HUES48 (cell line): ENCODE results near the gene MAP6.

Source experiments
- H3K27ac ChIP-seq: one replicate; pipeline ENCODE4 v1.7.0; 2013; ENCODE audit warnings: low read depth, low read length, inconsistent platforms
- H3K27me3 ChIP-seq: 2 replicates; pipeline ENCODE4 v1.6.1; 2013; ENCODE audit warnings: mild to moderate bottlenecking, low read length; ENCODE audit not compliant: control insufficient read depth, insufficient read depth
- H3K36me3 ChIP-seq: 2 replicates; pipeline ENCODE4 v1.6.1; 2013; ENCODE audit warnings: low read length; ENCODE audit not compliant: control insufficient read depth, insufficient read depth
- H3K4me1 ChIP-seq: 2 replicates; pipeline ENCODE4 v1.6.1; 2013; ENCODE audit warnings: mild to moderate bottlenecking, low read length; ENCODE audit not compliant: control insufficient read depth, insufficient read depth
- H3K4me3 ChIP-seq: 2 replicates; pipeline ENCODE4 v1.5.1; 2013; ENCODE audit warnings: mild to moderate bottlenecking, low read depth, low read length
- H3K9ac ChIP-seq: 2 replicates; pipeline ENCODE4 v1.6.1; 2013; ENCODE audit warnings: mild to moderate bottlenecking, low read depth, low read length, moderate library complexity
- H3K9me3 ChIP-seq: 2 replicates; pipeline ENCODE4 v1.6.1; 2013; ENCODE audit warnings: low read length; ENCODE audit not compliant: control insufficient read depth, insufficient read depth

Gene MAP6

DNA sequence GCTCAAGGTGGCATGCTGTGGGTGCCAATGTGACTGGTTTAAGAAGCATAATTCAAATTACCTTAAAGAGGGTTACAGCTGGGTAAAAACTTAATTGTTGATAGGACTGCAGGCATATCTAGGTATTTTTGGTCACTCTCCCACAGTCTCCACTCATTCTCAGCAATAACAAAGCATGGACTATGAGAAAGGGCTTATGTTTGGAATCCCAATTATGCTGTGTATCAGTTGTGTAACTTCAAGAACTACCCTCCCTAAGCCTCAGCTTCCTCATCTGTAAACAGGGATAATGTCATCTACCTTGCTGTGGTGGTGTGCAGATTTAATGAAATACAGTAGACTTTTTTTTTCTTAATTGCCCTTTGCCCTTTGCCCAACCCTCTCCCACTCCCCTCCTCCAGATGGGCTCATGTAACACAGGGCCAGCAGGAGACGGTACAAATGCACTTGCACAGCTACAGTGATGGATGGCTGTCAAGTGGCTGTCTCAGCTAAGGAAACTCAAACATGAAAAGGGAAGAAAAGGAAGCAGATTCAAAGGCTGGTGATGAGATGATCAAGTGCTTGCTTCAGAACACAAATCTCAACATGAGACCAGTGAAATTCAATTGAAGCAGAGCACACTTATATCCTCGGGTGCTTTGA lies 37.6 kb downstream of the MAP6 start:
- no peak overlapping the region for H3K27ac ChIP-seq
- H3K4me3 ChIP-seq = no peak overlapping the region
- H3K27me3 ChIP-seq = no peaks in the 10 kb centered on the region
- no peak overlapping the region for H3K9ac ChIP-seq
- H3K36me3 ChIP-seq = no peaks in the 10 kb centered on the region
- no peaks in the 10 kb centered on the region for H3K9me3 ChIP-seq
- peaks cover 22% of the 10 kb centered on the region for H3K4me1 ChIP-seq

DNA sequence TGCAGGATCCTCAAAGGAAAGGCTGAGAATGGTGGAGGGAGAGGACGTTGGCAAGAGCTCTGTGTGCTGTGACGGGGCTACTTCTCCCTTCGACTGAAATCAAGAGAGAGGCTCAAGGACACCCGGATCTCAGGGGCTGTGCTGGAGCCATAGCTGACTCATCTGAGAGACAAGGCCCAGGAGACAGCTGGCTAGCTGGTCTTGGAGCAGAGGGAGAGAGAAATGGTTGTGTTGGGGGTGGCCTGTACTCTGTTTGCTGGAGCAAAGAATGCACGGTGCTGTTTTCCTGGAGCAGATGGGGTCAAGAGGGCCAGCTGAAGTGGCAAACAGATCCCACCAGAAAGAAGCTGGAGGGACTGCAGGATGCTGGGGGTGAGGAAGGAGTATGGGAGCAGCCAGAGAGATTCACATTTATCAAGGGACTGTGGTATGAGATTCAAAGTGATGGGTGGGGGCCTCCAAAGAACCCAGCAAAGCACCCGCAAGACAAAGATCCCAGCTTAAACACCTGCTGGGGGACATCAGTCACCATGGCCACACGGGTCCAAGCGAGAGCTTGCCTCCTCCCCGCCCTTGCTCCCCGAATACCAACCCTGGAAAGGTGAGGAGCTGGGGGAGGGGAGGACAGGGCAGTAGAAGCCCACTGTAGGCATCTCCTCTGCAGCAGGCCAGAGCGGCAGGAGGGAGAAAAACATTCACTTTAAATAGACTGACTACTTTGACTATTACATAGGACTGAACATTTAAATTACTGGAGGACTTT lies 40.8 kb downstream of the MAP6 start:
- Histone ChIP-seq H3K9me3 (no peaks in the 10 kb centered on the region), H3K4me1 (peaks cover 24% of the 10 kb centered on the region), H3K27ac (no peak overlapping the region), H3K36me3 (no peaks in the 10 kb centered on the region), H3K27me3 (no peaks in the 10 kb centered on the region), H3K9ac (no peak overlapping the region), H3K4me3 (no peak overlapping the region)

DNA sequence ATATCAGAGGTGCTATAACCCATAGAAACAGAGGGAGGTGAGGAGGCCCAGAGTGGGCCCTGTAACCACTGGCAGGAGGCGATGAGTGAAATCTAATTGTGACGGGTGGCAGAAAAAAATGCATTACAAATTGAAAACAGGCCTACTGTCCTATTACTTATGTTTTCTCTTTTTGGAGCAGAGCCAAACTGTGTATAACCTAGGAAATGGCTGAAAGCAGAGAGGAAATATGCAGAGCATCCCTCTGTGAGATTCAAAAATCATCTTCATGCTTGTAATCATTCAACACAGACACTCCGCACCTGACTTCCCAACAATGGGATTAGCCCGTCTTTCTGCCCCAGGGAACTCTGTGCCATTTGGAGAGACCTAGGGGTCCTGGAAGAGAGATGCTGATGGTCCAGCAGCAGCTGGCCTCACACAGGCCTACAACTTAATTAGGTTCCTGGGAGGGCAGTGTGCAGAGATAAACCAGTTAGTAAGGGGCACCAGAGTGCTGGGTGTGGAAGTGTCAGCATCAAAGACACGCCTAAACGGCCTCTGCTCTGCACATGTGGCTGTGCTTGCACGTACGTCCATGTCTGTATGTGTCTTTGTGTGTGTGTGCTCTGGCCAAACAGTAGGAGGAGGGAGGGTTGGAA lies 41.8 kb downstream of the MAP6 start:
- Histone ChIP-seq H3K27me3 (no peaks in the 10 kb centered on the region), H3K27ac (no peak overlapping the region), H3K9ac (no peak overlapping the region), H3K9me3 (no peaks in the 10 kb centered on the region), H3K4me1 (peaks cover 24% of the 10 kb centered on the region), H3K36me3 (no peaks in the 10 kb centered on the region), H3K4me3 (no peak overlapping the region)

DNA sequence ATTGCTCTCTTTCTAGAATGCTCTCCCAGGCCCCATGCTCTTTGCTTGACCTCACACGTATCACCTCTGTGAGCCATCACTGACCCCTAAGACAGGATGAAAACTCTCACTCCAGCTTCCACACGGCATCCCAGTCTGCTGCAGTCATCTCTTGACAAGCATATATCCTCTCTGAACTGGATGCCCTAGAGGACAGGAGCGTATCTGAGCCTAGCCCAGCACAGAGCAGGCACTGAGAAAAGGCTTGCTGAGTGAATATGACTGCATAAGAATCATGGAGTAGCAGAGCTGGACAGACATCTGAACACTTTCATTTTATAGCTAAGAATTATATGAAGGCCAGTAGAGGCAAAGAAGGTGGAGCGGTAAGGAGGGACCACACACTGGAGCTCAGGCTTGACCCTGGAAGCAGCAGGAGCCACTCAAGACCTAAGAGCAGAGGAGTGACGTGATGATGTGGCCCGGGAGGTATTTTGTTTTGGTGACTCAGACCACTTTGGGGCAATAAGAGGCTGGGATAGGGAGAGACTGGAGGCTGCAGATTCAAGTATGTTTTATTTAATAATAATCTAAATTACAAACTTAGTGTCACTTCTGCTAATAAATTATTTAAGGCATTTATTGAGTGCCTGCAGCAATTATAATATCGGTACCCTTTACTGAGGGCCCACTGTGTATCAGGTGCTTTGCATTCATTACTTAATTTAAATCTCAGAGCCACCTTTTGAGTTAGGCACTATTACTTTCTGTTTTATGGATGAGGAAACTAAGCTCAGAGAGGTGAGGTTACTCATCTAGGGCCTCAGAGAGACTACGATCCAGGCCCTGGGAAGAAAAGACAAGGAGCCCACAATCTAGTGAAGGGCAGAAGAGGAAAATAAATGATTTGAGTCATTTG lies 42.6 kb downstream of the MAP6 start:
- no peaks in the 10 kb centered on the region for H3K27me3 ChIP-seq
- no peaks in the 10 kb centered on the region for H3K36me3 ChIP-seq
- H3K27ac ChIP-seq = no peak overlapping the region
- H3K4me3 ChIP-seq = no peak overlapping the region
- no peak overlapping the region for H3K9ac ChIP-seq
- H3K4me1 ChIP-seq = peaks cover 24% of the 10 kb centered on the region
- no peaks in the 10 kb centered on the region for H3K9me3 ChIP-seq

DNA sequence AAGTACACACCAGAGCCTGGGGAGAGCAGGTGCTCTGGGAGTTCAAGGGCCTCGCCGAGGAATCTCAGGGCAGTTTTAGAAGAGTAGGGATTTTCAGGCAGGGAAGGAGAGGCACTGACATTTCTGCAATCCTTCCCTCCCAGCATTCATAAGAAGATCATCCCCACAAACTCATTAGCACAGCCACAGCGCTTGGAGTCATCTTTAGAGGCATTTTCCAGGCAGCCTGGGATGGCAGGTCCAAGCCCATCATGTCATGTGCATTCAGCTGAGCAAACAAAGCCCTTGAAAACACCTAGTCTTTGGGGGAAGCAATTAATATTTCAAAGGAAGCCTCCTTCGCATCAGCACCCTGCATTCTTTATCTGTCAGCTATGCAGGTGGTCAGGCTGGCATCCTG lies 43.8 kb downstream of the MAP6 start:
- H3K36me3 ChIP-seq = no peaks in the 10 kb centered on the region

DNA sequence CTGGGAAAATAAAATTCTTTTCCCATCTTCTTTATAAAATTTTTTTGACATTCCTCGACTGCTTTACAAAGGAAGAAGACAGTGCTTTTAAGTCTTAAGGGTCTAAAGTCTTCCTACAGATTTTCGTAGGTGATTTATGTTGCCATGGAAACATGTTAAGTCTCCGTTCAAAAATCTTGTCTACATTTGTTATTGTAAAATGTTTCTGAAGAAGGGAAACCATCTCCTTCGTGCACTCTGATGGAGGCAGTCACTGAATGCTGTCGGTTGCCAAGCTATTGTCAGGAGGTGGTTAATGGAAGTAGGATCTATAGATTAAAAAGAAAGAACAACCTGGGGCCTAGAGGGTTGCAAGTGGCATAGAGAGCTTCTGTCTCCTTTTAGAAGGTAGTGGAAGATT lies 52.6 kb downstream of the MAP6 start:
- Histone ChIP-seq H3K4me3 (no peak overlapping the region), H3K9ac (no peak overlapping the region), H3K27ac (no peak overlapping the region), H3K27me3 (no peaks in the 10 kb centered on the region), H3K36me3 (no peaks in the 10 kb centered on the region), H3K9me3 (no peaks in the 10 kb centered on the region), H3K4me1 (0 out of 2 replicates have a peak, but pooled peaks cover 4% of the 10 kb centered on the region)

More for the DNA sequence above, 43.8 kb downstream of the MAP6 start:
- Histone ChIP-seq H3K9ac (no peak overlapping the region), H3K4me3 (no peak overlapping the region), H3K9me3 (no peaks in the 10 kb centered on the region), H3K4me1 (peaks cover 24% of the 10 kb centered on the region), H3K27ac (no peak overlapping the region), H3K27me3 (no peaks in the 10 kb centered on the region)

DNA sequence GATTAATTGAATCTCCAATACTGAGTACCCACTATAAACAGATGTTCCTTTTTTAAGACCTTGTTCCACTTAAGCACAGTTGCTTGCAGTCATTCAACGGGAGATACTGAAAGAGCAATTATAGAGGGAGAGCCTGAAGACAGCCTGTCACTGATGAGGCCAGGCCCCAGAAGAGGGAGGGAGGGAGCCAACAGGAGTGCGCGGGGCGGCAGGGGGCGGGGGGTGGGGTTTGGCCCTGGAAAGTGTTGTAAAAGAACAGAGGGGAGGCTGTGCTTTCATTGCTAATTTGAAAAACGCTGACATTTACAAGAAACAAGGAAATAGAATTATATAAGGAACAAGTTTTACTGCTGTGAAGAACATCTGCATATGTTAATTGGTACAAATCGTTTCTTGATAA lies 53.1 kb downstream of the MAP6 start:
- Histone ChIP-seq H3K27me3 (no peaks in the 10 kb centered on the region), H3K36me3 (no peaks in the 10 kb centered on the region), H3K4me3 (no peak overlapping the region), H3K9ac (no peak overlapping the region), H3K9me3 (no peaks in the 10 kb centered on the region), H3K27ac (no peak overlapping the region), H3K4me1 (0 out of 2 replicates have a peak, but pooled peaks cover 4% of the 10 kb centered on the region)

DNA sequence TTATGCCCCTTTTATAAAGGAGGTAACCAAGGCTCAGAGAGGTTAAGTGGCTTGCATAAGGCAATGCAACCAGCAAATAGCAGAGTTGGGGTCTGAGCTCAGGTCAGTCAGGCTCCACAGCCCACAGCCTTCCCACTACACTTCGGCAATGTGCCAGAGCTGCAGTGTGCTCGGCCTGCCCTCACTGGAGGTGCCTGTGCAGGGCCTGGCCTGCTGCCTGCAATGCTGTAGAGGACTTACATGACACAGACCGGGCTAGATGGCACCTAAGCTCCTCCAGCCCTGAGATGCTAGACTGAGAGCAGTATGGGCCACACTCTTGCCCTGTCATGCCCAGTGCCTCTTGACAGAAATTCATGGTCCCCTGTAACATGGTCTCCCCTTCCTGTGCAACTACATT lies 57.0 kb downstream of the MAP6 start:
- Histone ChIP-seq H3K27ac (no peak overlapping the region), H3K4me1 (0 out of 2 replicates have a peak, but pooled peaks cover 4% of the 10 kb centered on the region), H3K9me3 (no peaks in the 10 kb centered on the region), H3K4me3 (no peak overlapping the region), H3K27me3 (no peaks in the 10 kb centered on the region), H3K9ac (no peak overlapping the region), H3K36me3 (no peaks in the 10 kb centered on the region)

DNA sequence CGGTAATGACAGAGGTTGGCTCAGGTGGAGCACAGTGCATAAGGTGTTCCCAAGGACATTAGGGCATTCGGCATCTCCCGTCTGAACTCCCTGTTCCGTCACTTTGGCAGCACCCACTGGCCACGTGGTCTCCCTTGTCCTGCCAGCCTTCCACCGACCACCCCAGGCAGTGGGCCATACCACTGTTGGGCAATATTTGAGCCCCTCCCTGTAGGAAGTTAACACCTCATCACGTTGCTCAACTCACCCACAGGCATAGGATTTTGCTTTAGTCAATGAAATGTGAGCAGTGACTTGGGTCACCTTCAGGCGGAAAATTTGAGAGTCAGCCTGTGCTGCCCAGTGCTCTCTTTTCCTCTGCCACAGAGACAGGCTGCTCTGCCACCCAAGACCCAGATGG lies 62.7 kb downstream of the MAP6 start:
- Histone ChIP-seq H3K9me3 (no peaks in the 10 kb centered on the region), H3K4me3 (no peak overlapping the region), H3K4me1 (0 out of 2 replicates have a peak, but pooled peaks cover 4% of the 10 kb centered on the region), H3K9ac (no peak overlapping the region), H3K36me3 (no peaks in the 10 kb centered on the region), H3K27ac (no peak overlapping the region), H3K27me3 (no peaks in the 10 kb centered on the region)

DNA sequence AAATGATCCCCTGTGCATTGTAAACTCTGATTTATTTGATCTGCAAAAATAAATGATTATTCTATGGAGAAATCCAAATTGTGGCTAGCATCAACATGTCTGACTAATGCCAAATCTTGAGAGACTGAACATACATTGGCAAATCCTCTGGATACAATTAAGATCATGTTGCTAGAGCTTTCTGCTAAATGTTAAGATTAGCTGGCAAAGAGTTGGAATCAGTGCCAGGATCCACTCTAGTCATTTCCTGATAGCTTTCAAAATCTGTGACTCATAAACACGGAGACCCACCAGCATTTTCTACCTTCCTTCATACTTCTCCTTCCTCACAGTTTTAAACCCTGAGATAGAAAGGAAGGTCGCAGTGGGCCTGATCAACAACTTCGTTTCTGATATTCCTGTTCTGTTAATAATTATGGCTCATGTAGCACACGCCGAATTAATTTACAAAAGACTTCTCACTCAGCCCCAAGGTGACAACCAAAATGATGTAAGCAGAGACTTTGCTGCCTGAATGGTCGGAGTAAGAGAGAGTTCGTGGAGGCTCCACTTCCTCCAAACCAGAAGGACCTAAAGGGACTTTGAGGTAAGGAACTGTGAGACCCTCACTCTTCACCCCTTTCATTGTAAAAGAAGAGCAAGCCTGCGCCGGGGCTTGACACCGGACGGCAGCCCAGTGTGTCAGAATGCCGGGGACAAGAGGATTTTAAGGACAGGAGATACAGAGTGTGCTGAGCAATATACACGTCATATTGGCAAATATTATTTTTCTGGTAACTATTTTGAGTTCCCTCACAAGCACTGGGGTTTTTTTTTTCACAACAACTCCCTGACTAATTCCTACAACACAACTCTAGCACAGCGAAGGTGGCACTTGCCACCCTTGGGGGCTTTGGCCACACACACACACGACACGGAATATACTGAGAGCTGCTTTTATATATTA lies 64.8 kb downstream of the MAP6 start:
- no peak overlapping the region for H3K4me3 ChIP-seq
- no peak overlapping the region for H3K9ac ChIP-seq
- no peaks in the 10 kb centered on the region for H3K27me3 ChIP-seq
- no peaks in the 10 kb centered on the region for H3K9me3 ChIP-seq
- no peak overlapping the region for H3K27ac ChIP-seq
- H3K36me3 ChIP-seq = no peaks in the 10 kb centered on the region
- 0 out of 2 replicates have a peak, but pooled peaks cover 4% of the 10 kb centered on the region for H3K4me1 ChIP-seq
